Measurements from ENCODE around the gene NF2.

Gene NF2

DNA sequence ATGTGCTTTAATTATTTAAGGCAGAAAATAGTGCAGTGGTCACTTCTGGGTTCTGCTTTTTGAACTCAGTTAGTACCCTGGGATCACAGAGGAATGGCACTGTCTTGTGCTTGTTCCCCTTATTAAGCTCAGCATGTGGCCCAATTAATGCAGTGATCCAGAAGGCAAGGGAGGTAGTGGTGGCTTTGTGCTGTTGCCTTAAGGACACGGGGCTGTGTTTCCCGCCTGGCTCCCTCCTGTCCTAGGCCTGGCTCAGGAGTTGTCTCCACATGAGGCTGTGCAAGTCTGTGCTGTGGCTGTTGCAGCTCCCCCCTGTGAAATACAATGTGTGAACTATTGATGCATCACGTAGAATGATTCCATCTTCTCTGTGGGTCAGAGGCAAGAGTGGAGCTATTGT lies 67.2 kb downstream of the NF2 start:
- TF ChIP-seq CTCF (IDR thresholded peaks at IDR 0.05; ENCODE audit: low read depth, low read length) = no peak
- no peak for DNase-seq (ENCODE audit: extremely low read depth, low read depth)

- no peak for TF ChIP-seq CTCF (IDR thresholded peaks at IDR 0.05; ENCODE audit: low read depth, low read length)
- no peak for DNase-seq (ENCODE audit: extremely low read depth, low read depth)
Observed at GRCh38 chr22:29673361-29674066, 70.1 kb downstream of the NF2 start.

- no peak for DNase-seq (ENCODE audit: extremely low read depth, low read depth)
- TF ChIP-seq CTCF (IDR thresholded peaks at IDR 0.05; ENCODE audit: low read depth, low read length) = no peak
Observed at GRCh38 chr22:29674121-29674520, 70.7 kb downstream of the NF2 start.

- DNase-seq (ENCODE audit: extremely low read depth, low read depth) = no peak
- TF ChIP-seq CTCF (IDR thresholded peaks at IDR 0.05; ENCODE audit: low read depth, low read length) = no peak
Observed at GRCh38 chr22:29679316-29679715, 75.9 kb downstream of the NF2 start.

GRCh38 chr22:29683536-29683935 lies 80.1 kb downstream of the NF2 start:
- TF ChIP-seq CTCF (IDR thresholded peaks at IDR 0.05; ENCODE audit: low read depth, low read length) = no peak
- no peak for DNase-seq (ENCODE audit: extremely low read depth, low read depth)

DNA sequence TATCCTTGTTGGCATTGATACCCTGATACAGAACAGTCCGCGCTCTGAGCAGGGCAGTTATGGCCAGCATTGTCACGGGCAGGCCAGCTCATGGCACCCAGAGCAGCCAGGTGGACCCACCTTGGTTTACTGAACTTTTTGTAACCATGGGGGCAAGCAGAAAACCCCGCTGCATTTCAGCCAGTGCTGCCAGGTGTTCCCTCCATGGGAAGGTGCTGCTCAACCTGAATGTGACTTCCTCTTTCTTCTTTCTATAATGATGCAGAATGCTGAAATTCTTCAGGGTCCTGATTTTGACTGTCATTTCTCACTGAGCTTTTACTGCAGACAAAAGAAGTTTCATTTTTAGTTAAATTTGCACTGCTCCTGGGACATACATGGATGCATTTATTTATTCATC lies 80.8 kb downstream of the NF2 start:
- no peak for DNase-seq (ENCODE audit: extremely low read depth, low read depth)
- no peak for TF ChIP-seq CTCF (IDR thresholded peaks at IDR 0.05; ENCODE audit: low read depth, low read length)

DNA sequence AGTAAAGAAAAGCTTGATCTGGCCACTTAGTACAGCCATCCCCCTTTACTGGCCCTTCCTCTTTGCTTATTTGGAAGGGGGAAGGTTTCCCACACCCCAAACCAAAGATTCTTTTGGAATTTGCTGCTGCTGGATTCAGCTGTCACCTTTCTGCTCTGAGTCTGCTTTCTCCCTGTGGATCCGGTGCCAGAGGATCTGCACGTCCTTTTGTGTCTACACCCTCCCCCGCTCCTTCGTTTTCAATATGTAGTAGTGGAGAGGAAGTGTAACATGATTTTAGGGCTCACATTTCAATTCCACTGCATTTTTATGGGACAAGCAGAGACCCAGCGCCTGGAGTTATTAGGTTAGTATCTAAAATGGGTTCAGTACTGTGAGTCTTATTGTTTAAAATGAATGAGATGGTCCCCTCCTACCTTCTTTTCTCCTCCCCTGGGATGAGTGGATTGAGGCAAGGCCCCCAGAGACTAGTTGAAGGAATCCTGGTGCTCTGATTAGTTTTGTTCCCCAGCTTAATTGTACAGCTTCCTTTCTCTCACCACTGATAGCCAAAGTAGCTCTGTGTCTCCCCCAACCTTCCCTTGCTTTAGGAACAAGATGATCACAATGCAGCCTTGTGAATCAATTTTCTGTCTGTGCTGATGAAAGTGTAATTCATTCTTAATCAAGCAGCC lies 85.9 kb downstream of the NF2 start:
- DNase-seq (ENCODE audit: extremely low read depth, low read depth) = no peak
- no peak for TF ChIP-seq CTCF (IDR thresholded peaks at IDR 0.05; ENCODE audit: low read depth, low read length)

Measured in AG09319 (cell line).